Right lobe of liver (tissue), 6 donors: ENCODE results near the gene ZNF646. TPM values are rescaled to one million over a fixed set of nuclear protein-coding genes. Genes with fewer than 3 reads are reported as not detected.

Source experiments
- ATAC-seq, 4 donors: fragments of 200-7000 bp; cut with Tn5 transposase; one replicate each; pipeline ENCODE4 v1.9.1; 2020; ENCODE audit warnings: mild to moderate bottlenecking in 4 of 4, moderate library complexity in 4 of 4
- DNase-seq, 3 donors: peaks; one replicate each; pipeline ENCODE4 v3.0.0-alpha.2; 2020
- H3K27ac ChIP-seq, 3 donors: fragments of 200-600 bp; one replicate each; pipeline ENCODE4 v1.8.0; 2022
- H3K27me3 ChIP-seq, 2 donors: fragments of 200-600 bp; one replicate each; pipeline ENCODE4 v1.8.0; 2022
- H3K36me3 ChIP-seq, 4 donors: fragments of 200-600 bp; sonication (generic) in 1 of 4; one replicate each; pipeline versions ENCODE4 v1.5.1 to v1.8.0; 2017 to 2022; ENCODE audit warnings: control low read depth in 1 of 4
- H3K4me1 ChIP-seq, 4 donors: fragments of 200-600 bp; sonication (generic) in 1 of 4; one replicate each; pipeline versions ENCODE4 v1.5.1 to v1.8.0; 2017 to 2022; ENCODE audit warnings: control low read depth in 1 of 4
- H3K4me3 ChIP-seq, 3 donors: fragments of 200-600 bp; one replicate each; pipeline ENCODE4 v1.8.0; 2022
- H3K9me3 ChIP-seq, 4 donors: fragments of 200-600 bp; sonication (generic) in 1 of 4; one replicate each; pipeline versions ENCODE4 v1.5.1 to v1.8.0; 2017 to 2022; ENCODE audit warnings: control low read depth in 1 of 4
- CTCF ChIP-seq, 4 donors: fragments of 200-600 bp in 3 of 4; fragments of 450-650 bp in 1 of 4; IDR thresholded peaks; one replicate each; pipeline versions ENCODE4 v1.5.1 to v1.8.0; 2016 to 2022; ENCODE audit warnings: antibody characterized with exemption in 4 of 4, mild to moderate bottlenecking in 2 of 4
- POLR2A ChIP-seq: fragments of 450-650 bp; IDR thresholded peaks from one replicate; pipeline ENCODE4 v1.6.1; 2017; ENCODE audit warnings: antibody characterized with exemption, mild to moderate bottlenecking
- WGBS: methylation state at CpG from one replicate; pipeline ENCODE4 v1.1.6; 2018; ENCODE audit warnings: low coverage, low lambda C conversion rate; ENCODE audit not compliant: insufficient coverage; ENCODE audit errors: missing lambda C conversion rate; 5-methylcytosine and 5-hydroxymethylcytosine counted together
- intact Hi-C, 2 donors: fragments of 100-400 bp; cut with DNase I; formaldehyde crosslinking; loops; one replicate each; pipeline versions ENCODE4 v1.11.2 to v1.14.1; 2022
- total RNA-seq, 6 experiments: library from RNA; depleted of rRNA in 2 of 6; stranded (reverse); fragments of >200 nt in 2 of 6; fragmentation: NEBNext Ultra II Directional in 3 of 6; extraction: Animal tissue kit (Norgen Biotek cat#: 25700) in 3 of 6; gene quantifications; one replicate each; pipeline versions ENCODE4 v1.1.0 to v1.2.4, GENCODE V29; 2016 to 2023
- donor health status: DM: no; HTN: yes; CAD: no.
- donor health status: DM: no; HTN: no; CAD: no.
- donor health status: DM: no; HTN: no; CAD: no.
- donor health status: DM: no; HTN: yes; CAD: no.
- donor health status: DM: no; HTN: yes; CAD: no.

ZNF646 gene
- total RNA-seq, 6 experiments from 2014 or later = 4.2 to 5.0 (median 4.5) TPM

- H3K9me3 ChIP-seq = no peaks in the 10 kb centered on the region
- ATAC-seq = no peak
- H3K27ac ChIP-seq = no peak overlapping the region
- TF ChIP-seq CTCF (IDR thresholded peaks at IDR 0.05) (no peak), POLR2A (no peak)
- H3K4me3 ChIP-seq = no peak overlapping the region
- DNase-seq = no peak
- no peaks in the 10 kb centered on the region for H3K27me3 ChIP-seq
- no peaks in the 10 kb centered on the region for H3K4me1 ChIP-seq
- H3K36me3 ChIP-seq = peaks cover 0 to 53% (median 26%) of the 10 kb centered on the region in 4 donors
- intact Hi-C loops = loop anchor here in 1 of 2 donors (10.0 kb wide), 1 partner anchor 101 kb away; the partner anchor contains the start of gene HSD3B7
- 66% methylated on average over 7 of the region's 8 CpGs for WGBS
Observed at GRCh38 chr16:31085411-31085810, 11.2 kb downstream of the ZNF646 start.

GRCh38 chr16:31085873-31086628 lies 11.8 kb downstream of the ZNF646 start:
- WGBS = no CpG with 5 or more reads among the region's 18 CpGs
- ATAC-seq (no peak), DNase-seq (no peak)
- H3K27me3 ChIP-seq = no peaks in the 10 kb centered on the region
- no peak for TF ChIP-seq POLR2A
- TF ChIP-seq CTCF (IDR thresholded peaks at IDR 0.05) = no peak
- H3K36me3 ChIP-seq = peaks cover 0 to 60% (median 28%) of the 10 kb centered on the region in 4 donors
- no peak overlapping the region for H3K27ac ChIP-seq
- no peaks in the 10 kb centered on the region for H3K9me3 ChIP-seq
- no peak overlapping the region for H3K4me3 ChIP-seq
- H3K4me1 ChIP-seq = no peaks in the 10 kb centered on the region
- intact Hi-C loops = loop anchor here in 1 of 2 donors (10.0 kb wide), 1 partner anchor 101 kb away; the partner anchor contains the start of gene HSD3B7

GRCh38 chr16:31086629-31086906 lies 12.3 kb downstream of the ZNF646 start:
- Histone ChIP-seq H3K36me3 (peaks cover 0 to 65% (median 29%) of the 10 kb centered on the region in 4 donors), H3K4me3 (no peak overlapping the region), H3K9me3 (no peaks in the 10 kb centered on the region), H3K27ac (no peak overlapping the region), H3K4me1 (no peaks in the 10 kb centered on the region), H3K27me3 (no peaks in the 10 kb centered on the region)
- no peak for TF ChIP-seq CTCF (IDR thresholded peaks at IDR 0.05)
- no peak for TF ChIP-seq POLR2A
- no peak for ATAC-seq
- intact Hi-C loops = loop anchor here in 1 of 2 donors (10.0 kb wide), 1 partner anchor 102 kb away; the partner anchor contains the start of gene HSD3B7
- no peak for DNase-seq
- no CpG with 5 or more reads among the region's 6 CpGs for WGBS

GRCh38 chr16:31087481-31087880 lies 13.3 kb downstream of the ZNF646 start:
- 57% methylated on average over 1 of the region's 8 CpGs for WGBS

More at GRCh38 chr16:31087481-31087880, 13.3 kb downstream of the ZNF646 start:
- no peak overlapping the region for H3K27ac ChIP-seq
- no peaks in the 10 kb centered on the region for H3K27me3 ChIP-seq
- H3K4me3 ChIP-seq = no peak overlapping the region
- no peak for ATAC-seq
- no peak for DNase-seq
- H3K36me3 ChIP-seq = peaks cover 0 to 69% (median 33%) of the 10 kb centered on the region in 4 donors
- no peaks in the 10 kb centered on the region for H3K9me3 ChIP-seq
- H3K4me1 ChIP-seq = peaks cover 0 to under 1% (median 0%) of the 10 kb centered on the region in 4 donors
- intact Hi-C loops = loop anchor here in 1 of 2 donors (10.0 kb wide), 1 partner anchor 103 kb away; the partner anchor contains the start of gene HSD3B7
- no peak for TF ChIP-seq CTCF (IDR thresholded peaks at IDR 0.05)
